ENCODE data around the gene DGKD.

Gene DGKD

DNA sequence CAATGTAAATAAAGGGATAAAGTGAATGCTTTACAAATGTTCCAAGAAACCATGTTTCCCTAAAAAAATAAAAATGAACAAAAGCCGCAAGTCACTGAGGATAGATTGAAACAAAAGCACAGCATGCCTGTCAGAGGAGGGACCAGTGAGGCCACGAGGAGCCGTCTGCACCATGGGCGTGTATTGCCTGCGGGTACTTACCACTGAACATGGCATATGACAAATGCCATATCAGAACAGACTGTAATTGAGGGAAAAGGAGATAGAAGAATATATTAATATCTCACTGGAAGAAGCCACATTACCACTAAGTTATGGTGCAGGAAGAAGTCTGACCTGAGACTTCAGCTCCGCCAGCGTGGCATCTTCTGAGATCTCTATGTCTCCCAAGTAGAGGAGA lies 136.5 kb downstream of the DGKD start:
- no peak overlapping the region for H3K27ac ChIP-seq
- no peak overlapping the region for H3K4me3 ChIP-seq (IDR thresholded peaks at IDR 0.05; ENCODE audit: insufficient read depth, low read depth, low read length)
- H4K20me1 ChIP-seq (ENCODE audit: insufficient read depth), result no peaks in the 10 kb centered on the region
- H3K36me3 ChIP-seq (ENCODE audit: insufficient read depth), result no peaks in the 10 kb centered on the region
- H2AFZ ChIP-seq (ENCODE audit: low read depth), result no peak overlapping the region
- no peak overlapping the region for H3K4me2 ChIP-seq
- TF ChIP-seq, protein P1, sequence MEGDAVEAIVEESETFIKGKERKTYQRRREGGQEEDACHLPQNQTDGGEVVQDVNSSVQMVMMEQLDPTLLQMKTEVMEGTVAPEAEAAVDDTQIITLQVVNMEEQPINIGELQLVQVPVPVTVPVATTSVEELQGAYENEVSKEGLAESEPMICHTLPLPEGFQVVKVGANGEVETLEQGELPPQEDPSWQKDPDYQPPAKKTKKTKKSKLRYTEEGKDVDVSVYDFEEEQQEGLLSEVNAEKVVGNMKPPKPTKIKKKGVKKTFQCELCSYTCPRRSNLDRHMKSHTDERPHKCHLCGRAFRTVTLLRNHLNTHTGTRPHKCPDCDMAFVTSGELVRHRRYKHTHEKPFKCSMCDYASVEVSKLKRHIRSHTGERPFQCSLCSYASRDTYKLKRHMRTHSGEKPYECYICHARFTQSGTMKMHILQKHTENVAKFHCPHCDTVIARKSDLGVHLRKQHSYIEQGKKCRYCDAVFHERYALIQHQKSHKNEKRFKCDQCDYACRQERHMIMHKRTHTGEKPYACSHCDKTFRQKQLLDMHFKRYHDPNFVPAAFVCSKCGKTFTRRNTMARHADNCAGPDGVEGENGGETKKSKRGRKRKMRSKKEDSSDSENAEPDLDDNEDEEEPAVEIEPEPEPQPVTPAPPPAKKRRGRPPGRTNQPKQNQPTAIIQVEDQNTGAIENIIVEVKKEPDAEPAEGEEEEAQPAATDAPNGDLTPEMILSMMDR (conservative IDR thresholded peaks at IDR 0.05; ENCODE audit: low read depth, low read length), result no peak
- H3K9ac ChIP-seq, result no peak overlapping the region
- no peaks in the 10 kb centered on the region for H3K4me1 ChIP-seq (ENCODE audit: low read depth, poor library complexity, severe bottlenecking)
- no peaks in the 10 kb centered on the region for H3K27me3 ChIP-seq (ENCODE audit: insufficient read depth, low read depth)
- no peaks in the 10 kb centered on the region for H3K79me2 ChIP-seq (ENCODE audit: insufficient read depth, low read depth)

DNA sequence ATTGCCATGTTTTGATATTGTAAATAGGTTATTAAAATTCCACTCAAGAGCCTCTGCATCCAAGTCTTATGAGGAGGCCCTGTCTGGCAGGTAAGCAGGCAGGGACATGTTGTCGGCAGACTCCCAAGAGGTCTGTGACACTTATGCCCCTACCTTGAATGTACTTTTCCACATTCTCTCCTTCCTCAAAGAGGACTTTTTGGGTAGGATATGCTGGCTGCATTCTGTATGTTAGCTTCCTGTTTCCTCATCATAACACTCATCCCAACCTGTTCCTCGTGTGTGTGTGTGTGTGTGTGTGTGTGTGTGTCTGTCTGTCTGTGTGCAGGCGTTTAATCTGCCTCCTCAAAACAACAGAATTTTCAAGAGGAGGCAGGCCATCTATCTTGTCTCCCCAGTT lies 137.0 kb downstream of the DGKD start:
- H3K4me2 ChIP-seq, result no peak overlapping the region
- no peaks in the 10 kb centered on the region for H3K79me2 ChIP-seq (ENCODE audit: insufficient read depth, low read depth)
- H3K36me3 ChIP-seq (ENCODE audit: insufficient read depth), result no peaks in the 10 kb centered on the region
- no peak overlapping the region for H3K9ac ChIP-seq
- no peaks in the 10 kb centered on the region for H3K4me1 ChIP-seq (ENCODE audit: low read depth, poor library complexity, severe bottlenecking)
- TF ChIP-seq, protein P1 (conservative IDR thresholded peaks at IDR 0.05; ENCODE audit: low read depth, low read length), result no peak
- H4K20me1 ChIP-seq (ENCODE audit: insufficient read depth), result no peaks in the 10 kb centered on the region
- no peak overlapping the region for H3K4me3 ChIP-seq (IDR thresholded peaks at IDR 0.05; ENCODE audit: insufficient read depth, low read depth, low read length)
- H3K27me3 ChIP-seq (ENCODE audit: insufficient read depth, low read depth), result no peaks in the 10 kb centered on the region
- H3K27ac ChIP-seq, result no peak overlapping the region
- H2AFZ ChIP-seq (ENCODE audit: low read depth), result no peak overlapping the region

DNA sequence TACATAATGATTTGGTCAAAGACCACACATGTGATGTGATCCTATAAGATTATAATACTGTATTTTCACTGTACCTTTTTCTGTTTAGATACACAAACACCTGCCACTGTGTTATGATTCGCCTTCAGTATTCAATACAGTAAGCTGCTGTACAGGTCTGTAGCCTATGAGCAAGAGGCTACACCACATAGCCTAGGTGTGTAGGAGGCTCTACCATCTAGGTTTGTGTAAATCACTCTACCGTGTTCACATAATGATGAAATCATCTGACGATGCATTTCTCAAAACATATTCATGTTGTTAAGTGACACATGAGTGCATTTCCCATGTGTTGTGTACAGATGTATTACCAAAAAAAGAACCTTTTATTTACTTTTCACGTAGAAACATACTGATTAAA lies 137.8 kb downstream of the DGKD start:
- no peak overlapping the region for H3K4me2 ChIP-seq
- no peak overlapping the region for H3K27ac ChIP-seq
- no peak overlapping the region for H2AFZ ChIP-seq (ENCODE audit: low read depth)
- no peaks in the 10 kb centered on the region for H3K4me1 ChIP-seq (ENCODE audit: low read depth, poor library complexity, severe bottlenecking)
- H3K79me2 ChIP-seq (ENCODE audit: insufficient read depth, low read depth), result no peaks in the 10 kb centered on the region
- no peaks in the 10 kb centered on the region for H3K36me3 ChIP-seq (ENCODE audit: insufficient read depth)
- no peaks in the 10 kb centered on the region for H4K20me1 ChIP-seq (ENCODE audit: insufficient read depth)
- H3K9ac ChIP-seq, result no peak overlapping the region
- no peaks in the 10 kb centered on the region for H3K27me3 ChIP-seq (ENCODE audit: insufficient read depth, low read depth)
- H3K4me3 ChIP-seq (IDR thresholded peaks at IDR 0.05; ENCODE audit: insufficient read depth, low read depth, low read length), result no peak overlapping the region
- TF ChIP-seq, protein P1 (conservative IDR thresholded peaks at IDR 0.05; ENCODE audit: low read depth, low read length), result no peak

DNA sequence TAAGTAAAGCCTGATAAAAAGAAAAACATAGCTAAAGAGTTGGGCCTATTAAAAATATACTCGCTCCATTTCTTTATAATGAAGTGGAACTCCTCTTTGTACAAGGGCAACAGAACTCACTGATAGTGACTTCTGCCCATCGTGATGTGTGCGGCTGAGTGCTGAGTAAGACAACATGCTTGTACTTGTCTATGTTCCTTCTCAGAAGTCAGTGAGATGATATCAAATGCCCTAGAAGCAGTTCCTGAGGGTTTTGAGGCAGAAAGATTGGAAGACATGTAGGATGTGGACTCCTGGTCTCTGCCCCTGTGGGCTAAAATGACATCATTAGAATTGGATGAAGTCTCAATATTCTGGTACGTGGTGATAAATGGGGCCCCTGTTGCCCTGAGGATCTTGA lies 138.5 kb downstream of the DGKD start:
- H3K4me3 ChIP-seq (IDR thresholded peaks at IDR 0.05; ENCODE audit: insufficient read depth, low read depth, low read length), result no peak overlapping the region
- TF ChIP-seq, protein P1 (conservative IDR thresholded peaks at IDR 0.05; ENCODE audit: low read depth, low read length), result no peak
- H3K79me2 ChIP-seq (ENCODE audit: insufficient read depth, low read depth), result no peaks in the 10 kb centered on the region
- H3K4me2 ChIP-seq, result no peak overlapping the region
- no peaks in the 10 kb centered on the region for H3K27me3 ChIP-seq (ENCODE audit: insufficient read depth, low read depth)
- no peaks in the 10 kb centered on the region for H3K36me3 ChIP-seq (ENCODE audit: insufficient read depth)
- no peaks in the 10 kb centered on the region for H3K4me1 ChIP-seq (ENCODE audit: low read depth, poor library complexity, severe bottlenecking)
- H4K20me1 ChIP-seq (ENCODE audit: insufficient read depth), result no peaks in the 10 kb centered on the region
- no peak overlapping the region for H3K27ac ChIP-seq
- H3K9ac ChIP-seq, result no peak overlapping the region
- no peak overlapping the region for H2AFZ ChIP-seq (ENCODE audit: low read depth)

Data from KMS-11 (cell line).